HG03520 (cell line): ENCODE data around the gene OR2L13.
"Not testable (repeated sequence)": the region's sequence is repeated elsewhere in the genome, so short reads cannot be mapped to it uniquely, and the experiment has no call there.

Experiments used
- ATAC-seq: cut with Tn5 transposase; IDR thresholded peaks from one replicate; pipeline ENCODE4 v1.9.1; 2021; ENCODE audit warnings: mild to moderate bottlenecking, moderate library complexity; ENCODE audit not compliant: unreplicated experiment

OR2L13 gene

GRCh38 chr1:248094884-248095283, at the start of gene OR2L13:
OR2L13 (plus strand) TSS chr1:248095184; CDS start chr1:248099376, 4,192 bp downstream.
- ATAC-seq, result no peak

GRCh38 chr1:248045209-248045608, 49.8 kb upstream of the OR2L13 start:
- ATAC-seq, result no peak

- no peak for ATAC-seq
Measured at GRCh38 chr1:248046536-248046935, 48.4 kb upstream of the OR2L13 start, which contains the start of gene OR2L3. OR2L3 (plus strand) TSS chr1:248046836; CDS start chr1:248060682, 13,846 bp downstream.

- ATAC-seq, result no peak
Measured at GRCh38 chr1:248047008-248047407, 48.0 kb upstream of the OR2L13 start.

GRCh38 chr1:248054671-248055070, 40.3 kb upstream of the OR2L13 start:
- no peak for ATAC-seq

- ATAC-seq, result no peak
Measured at GRCh38 chr1:248055261-248055660, 39.7 kb upstream of the OR2L13 start.

- ATAC-seq, result no peak
Measured at GRCh38 chr1:248065071-248065470, 29.9 kb upstream of the OR2L13 start.

GRCh38 chr1:248065604-248066003, 29.4 kb upstream of the OR2L13 start:
- ATAC-seq, result no peak

- not testable (repeated sequence) for ATAC-seq
Measured at GRCh38 chr1:248083864-248084263, 11.1 kb upstream of the OR2L13 start.

GRCh38 chr1:248098529-248098928, 3.5 kb downstream of the OR2L13 start:
- ATAC-seq, result no peak

- ATAC-seq, result no peak
Measured at GRCh38 chr1:248102847-248103246, 7.9 kb downstream of the OR2L13 start.

- no peak for ATAC-seq
Measured at GRCh38 chr1:248111157-248111556, 16.2 kb downstream of the OR2L13 start.

GRCh38 chr1:248114890-248115289, 19.9 kb downstream of the OR2L13 start:
- ATAC-seq, result no peak

- no peak for ATAC-seq
Measured at GRCh38 chr1:248127653-248128052, 32.7 kb downstream of the OR2L13 start.

- no peak for ATAC-seq
Measured at GRCh38 chr1:248136811-248137210, 41.8 kb downstream of the OR2L13 start.

GRCh38 chr1:248140846-248141245, 45.9 kb downstream of the OR2L13 start:
- ATAC-seq, result no peak

GRCh38 chr1:248143311-248143710, 48.3 kb downstream of the OR2L13 start:
- no peak for ATAC-seq

GRCh38 chr1:248144513-248145198, 49.7 kb downstream of the OR2L13 start, which contains the start of gene OR2M5:
OR2M5 (plus strand) TSS chr1:248145148; CDS start chr1:248145148, 0 bp downstream.
- no peak for ATAC-seq
